Dedifferentiated amniotic fluid mesenchymal stem cell (primary cell): ENCODE measurements around the gene PRG2.

Experiments used
- DNase-seq: peaks from one replicate; pipeline ENCODE4 v3.0.0-alpha.2; 2016; ENCODE audit errors: extremely low spot score

Gene PRG2

GRCh38 chr11:57390535-57390934 is at the start of gene PRG2:
TSS of gene PRG2 (minus strand) at chr11:57390650. CDS start at chr11:57389944, 706 bp downstream.
- DNase-seq: no peak

- DNase-seq: no peak
Observed at GRCh38 chr11:57439786-57440185, 49.3 kb upstream of the PRG2 start.

DNA sequence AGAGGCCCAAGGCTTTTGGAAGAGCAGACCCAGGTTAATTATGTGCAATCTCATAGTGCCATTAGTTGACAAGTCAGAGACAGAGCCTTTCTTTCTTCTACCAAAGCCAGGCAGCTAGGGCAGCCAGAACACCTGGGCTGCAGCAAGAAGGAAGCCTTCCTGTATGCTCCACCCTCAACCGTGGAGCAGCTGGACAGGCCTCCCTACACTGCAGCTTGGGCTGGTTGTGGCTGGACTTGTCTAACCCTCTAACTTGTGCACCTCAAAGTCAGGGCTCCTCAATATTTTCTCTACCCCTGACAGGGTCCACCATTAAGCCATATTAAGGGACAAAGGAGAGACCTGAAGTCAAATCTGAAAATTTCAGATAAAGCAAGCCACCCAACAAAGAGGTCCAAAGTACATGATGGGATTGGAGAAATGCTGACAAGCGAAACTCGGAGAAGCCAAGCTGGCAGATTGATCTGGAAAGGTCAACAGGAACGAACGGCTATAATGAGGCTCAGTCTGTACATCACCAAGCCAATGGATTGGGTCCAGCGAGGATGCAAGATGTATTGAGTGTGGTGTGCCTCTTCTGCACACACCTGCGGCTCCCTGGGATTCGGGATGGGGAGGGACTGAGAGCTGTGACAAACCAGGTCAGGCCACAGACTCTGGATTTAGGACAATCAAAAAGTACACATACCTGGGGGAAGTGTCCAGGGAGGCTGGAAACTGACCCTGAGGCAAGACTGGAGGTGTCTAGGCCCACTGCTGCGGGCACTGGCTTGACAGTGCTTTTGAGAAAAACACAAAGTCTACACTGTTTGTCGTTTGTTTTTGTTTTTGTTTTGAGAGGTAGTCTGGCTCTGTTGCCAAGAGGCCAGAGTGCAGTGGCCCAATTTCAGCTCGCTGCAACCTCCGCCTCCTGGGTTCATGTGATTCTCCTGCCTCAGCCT is 48.2 kb upstream of the PRG2 start:
- no peak for DNase-seq

DNA sequence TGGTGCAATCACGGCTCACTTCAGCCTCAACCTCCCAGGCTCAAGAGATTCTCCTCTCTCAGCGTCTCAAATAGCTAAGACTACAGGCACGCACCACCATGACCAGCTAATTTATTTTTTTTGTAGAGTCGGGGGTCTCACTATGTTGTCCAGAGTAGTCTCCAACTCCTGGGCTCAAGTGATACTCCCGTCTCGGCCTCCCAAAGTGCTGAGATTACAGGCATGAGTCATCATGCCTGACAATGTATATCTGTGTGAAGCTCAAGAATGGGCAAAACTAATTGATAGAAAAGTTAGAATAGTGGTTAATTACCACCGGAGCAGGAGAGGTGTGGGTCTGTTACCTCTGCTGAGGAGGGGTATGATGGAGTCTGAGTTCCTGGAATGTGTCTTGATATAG is 45.6 kb upstream of the PRG2 start:
- no peak for DNase-seq

DNA sequence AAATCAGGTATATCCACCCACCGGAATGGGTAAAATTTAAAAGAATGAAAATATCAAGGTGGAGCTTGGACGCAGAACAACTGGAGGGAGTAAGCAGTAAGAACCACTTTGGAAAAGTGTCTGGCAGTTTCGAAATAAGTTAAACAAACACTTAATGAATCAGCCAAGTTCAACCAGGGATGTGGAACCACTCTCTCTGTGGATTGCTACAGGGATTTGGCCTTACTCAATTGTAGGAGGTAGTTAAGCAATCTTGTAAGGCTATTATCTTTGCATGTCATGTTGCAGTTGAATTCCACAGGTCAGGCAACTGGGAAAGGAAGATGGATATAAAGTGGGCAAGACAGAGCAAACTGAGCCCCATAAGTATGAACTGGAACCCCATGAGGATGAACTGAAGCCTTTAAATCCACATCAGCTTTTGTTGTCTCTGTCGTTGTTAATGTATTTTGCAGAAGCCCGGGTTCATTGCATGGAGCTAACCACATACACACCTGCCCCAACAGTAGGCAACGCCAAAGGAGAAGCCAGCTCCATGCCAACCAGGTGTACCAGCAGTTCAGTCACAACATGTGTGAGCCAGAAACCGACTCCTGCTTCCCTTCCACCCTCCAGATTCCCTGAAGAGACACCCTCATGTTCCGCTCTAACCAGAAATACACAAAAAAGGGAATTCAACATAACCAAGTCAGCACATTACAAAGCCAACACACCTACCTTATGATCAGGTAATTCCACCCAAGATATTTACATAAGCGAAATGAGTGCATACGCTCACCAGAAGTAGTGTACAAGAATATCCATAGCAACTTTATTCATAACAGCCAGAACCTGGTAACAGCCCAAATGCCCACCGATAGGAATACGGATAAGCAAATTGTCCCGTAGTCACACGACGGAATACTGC is 44.4 kb upstream of the PRG2 start:
- peak; percentile 88 for DNase-seq

- peak; percentile 50 for DNase-seq
Observed at GRCh38 chr11:57432714-57433163, 42.3 kb upstream of the PRG2 start.

DNA sequence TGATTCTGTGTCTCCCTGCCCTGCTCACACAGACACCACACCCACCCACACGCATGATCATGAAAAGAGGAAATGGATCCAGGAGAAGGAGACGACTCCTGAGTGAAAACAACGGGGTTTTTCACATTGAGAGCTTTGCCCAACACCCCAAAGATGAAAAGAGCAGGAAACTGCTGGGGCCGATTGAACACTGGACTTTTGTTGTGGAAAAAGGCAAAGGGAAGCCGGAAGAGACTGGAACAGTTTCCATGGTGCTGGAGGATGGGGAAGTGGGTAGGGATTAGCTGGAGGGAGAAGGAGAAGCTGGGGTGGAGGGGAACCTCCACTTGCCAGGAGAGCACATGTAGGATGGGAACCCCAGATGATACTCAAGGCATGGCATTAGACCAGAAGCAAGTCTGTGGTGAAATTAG is 41.7 kb upstream of the PRG2 start:
- no peak for DNase-seq

DNA sequence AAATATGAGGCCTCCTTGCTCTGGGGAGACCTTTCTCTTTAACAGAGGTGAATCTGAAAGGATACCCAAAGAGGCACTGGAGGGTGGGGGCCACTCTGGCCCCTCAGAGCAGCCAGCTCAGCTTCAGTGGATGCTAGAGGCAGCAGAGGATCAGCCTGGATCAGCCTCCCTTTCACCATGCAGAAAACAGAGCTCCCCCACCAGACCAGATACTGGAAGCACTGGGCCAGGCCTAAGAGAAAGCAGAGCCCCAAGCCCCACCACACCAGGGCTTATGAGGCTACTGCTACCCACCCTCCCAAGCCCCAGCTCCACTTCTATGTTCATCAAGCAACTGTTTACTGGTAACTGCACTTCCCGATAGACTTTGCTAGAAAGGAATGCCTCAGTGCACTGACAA is 40.5 kb upstream of the PRG2 start:
- DNase-seq: no peak

DNA sequence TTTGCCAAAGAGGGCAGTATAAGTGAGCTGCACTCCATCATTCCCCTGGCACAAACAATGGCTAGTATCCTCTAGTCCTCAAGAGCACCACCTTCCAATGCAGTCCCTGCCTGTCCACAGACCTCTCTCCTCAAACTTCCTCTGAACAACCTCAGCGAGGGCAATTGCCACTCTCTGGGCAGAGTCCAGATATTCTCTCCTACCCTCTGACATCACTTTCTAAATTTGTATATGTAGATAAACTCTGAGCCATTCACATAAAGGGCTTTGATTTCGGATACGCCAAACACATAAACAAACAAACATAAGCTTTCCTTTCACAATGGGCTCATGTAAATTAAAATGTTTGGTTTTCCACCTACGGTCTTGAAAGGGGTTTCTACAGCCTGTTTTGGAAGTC is 39.5 kb upstream of the PRG2 start:
- DNase-seq: no peak

DNA sequence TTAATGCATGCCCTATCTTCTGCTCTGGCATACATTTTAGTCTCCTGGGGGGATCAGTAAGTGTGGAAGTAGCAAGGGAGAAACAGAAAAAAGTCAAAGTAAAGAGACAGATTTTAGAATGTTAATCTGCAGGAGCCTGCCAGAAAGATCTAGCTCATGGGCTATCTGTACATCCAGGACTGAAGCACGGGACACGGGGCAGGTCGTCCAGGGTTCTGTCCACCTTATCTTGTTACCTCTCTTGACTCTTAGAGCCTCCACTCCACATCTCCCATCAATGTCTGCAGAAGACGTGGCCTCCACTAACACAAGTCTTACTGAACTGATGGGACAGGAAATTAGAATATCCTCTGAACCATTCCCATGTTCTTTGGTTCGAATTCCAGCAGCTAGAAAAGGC is 38.2 kb upstream of the PRG2 start:
- no peak for DNase-seq

- DNase-seq: no peak
Observed at GRCh38 chr11:57427727-57428082, 37.3 kb upstream of the PRG2 start.

DNA sequence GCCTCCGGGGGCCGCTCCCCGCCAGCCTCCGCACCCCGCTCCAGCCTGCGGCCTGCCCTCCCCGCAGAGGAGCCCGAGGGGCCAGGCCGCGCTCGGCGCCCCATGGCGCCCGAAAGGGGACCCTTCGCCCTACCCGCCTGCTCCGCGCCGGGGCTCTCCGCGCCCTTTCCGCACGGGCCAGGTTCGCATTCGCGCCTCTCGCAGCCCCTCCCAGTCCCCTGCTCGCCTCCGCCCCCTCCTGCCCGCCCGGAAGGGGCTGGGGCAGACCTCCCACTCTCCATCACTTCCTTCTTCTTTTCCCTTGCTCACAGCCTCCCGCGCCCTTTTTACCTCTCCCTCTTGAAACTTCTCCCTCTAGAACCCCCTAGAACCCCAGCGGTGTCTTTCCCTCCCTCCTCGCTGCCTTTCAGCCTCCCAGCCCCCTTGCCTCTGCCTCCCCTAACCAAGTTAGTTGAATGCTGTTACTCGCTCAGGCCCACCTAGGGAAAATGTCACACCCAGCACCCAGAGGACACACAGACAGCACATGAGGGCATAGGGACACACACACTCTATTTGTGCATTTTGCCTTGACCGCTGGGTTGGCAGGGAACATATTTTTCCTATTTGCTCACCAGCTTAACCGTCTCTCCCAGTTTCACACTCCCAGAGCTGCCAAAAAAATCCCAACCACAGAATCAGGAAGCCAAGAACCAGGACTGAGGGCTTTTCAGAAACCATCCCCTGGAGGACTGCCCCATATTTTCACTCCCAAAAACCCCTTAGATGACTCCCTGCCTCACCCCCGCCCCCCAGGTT is 36.7 kb upstream of the PRG2 start, which contains the start of gene SLC43A3:
SLC43A3 (minus strand) TSS at position 193 of the 798 bp plus-strand sequence. CDS start 949 bp downstream, outside the sequence.
- DNase-seq: peak; percentile 82

- no peak for DNase-seq
Observed at GRCh38 chr11:57426439-57426928, 36.0 kb upstream of the PRG2 start.

DNA sequence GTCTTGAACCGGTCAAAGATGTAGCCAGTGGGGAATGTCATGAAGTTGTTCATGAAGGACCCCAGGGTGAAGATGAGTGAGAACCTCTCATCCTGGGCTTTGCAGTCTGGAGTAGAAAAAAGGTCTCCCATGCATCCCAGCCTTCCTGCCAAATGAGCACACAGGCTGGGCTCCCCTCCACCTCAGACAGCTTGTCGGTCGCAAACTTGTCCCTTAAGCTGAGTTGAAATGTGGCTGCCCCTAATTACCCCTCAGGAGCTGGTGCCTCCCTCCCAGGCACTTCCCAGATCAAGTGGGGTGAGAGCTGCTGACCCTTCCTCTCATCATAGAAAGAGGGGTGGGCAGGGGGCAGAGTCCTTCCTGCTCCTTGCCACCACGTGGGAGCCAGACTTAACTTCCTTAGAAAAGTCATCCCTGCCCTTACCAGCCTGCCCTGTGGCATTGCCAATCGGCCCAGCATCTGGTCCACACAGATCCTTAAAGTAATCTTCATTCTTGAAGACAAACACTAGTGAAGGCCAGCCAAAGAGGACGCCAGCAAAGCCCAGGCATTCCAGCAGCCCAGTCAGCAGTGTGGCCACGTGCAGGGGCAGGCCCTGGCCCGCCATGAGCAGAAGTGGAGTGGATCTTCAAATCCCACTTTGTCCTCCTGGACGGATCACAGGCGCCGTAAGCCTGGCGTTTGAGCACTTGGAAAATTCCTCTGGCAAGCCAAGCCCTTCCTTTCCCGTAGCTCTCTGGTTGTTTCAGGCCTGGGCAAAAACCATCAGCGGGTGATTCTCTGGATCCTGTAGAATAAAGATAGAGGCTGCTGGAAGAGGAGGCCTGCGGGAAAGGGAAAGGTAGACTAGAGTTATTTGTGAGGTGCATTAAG is 35.4 kb upstream of the PRG2 start:
- no peak for DNase-seq

DNA sequence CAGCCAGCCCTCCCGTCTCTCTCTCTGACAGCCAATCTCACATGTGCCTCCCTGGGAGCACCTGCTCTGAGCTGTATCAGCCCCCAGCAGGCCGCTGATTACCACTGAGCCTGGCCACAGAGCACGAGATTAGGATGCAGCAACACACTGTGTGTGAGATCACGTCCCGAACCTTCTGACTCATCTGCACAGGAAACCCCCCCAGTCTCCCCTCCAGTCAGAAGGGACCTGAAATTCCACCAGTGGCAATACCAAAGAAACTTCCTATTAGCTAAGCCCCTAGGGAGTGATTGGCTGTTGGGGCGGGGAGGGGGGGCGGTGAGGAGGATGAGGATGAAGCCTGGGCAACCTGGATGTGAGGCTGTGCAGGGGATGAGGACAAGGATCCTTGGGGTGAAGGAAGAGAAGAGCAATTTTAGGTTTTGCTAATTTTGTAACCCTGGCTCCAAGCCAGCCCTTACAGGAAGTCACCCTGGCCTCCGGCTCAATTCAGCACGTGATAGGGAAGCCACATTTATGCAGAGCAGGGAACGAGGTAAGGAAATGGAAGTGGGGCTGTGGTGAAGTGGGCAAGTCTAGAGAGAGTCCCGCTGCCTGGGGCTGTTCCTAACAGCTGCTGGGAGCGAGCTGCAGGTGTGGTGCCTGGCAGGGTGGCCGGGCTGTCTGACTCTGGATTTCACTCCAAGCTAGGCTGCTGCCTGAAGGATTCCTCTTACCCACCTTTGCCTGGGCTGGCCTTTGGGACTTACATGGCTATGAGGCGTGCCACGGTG is 34.5 kb upstream of the PRG2 start:
- no peak for DNase-seq

- no peak for DNase-seq
Observed at GRCh38 chr11:57424137-57424791, 33.8 kb upstream of the PRG2 start.

GRCh38 chr11:57422669-57423068 is 32.2 kb upstream of the PRG2 start:
- no peak for DNase-seq

GRCh38 chr11:57421805-57422204 is 31.4 kb upstream of the PRG2 start:
- no peak for DNase-seq

- no peak for DNase-seq
Observed at GRCh38 chr11:57421066-57421465, 30.6 kb upstream of the PRG2 start.
